ENCODE measurements around the gene AFP.

Gene AFP

GRCh38 chr4:73415807-73416238 is 20.2 kb upstream of the AFP start:
- DNase-seq: no peak

- DNase-seq: no peak
Observed at GRCh38 chr4:73416423-73417087, 19.5 kb upstream of the AFP start.

- no peak for DNase-seq
Observed at GRCh38 chr4:73417342-73417741, 18.7 kb upstream of the AFP start.

GRCh38 chr4:73417973-73418372 is 18.0 kb upstream of the AFP start:
- DNase-seq: no peak

GRCh38 chr4:73418677-73419076 is 17.3 kb upstream of the AFP start:
- no peak for DNase-seq

GRCh38 chr4:73419106-73420038 is 16.6 kb upstream of the AFP start:
- DNase-seq: no peak

GRCh38 chr4:73420615-73421014 is 15.4 kb upstream of the AFP start:
- no peak for DNase-seq

- no peak for DNase-seq
Observed at GRCh38 chr4:73421708-73422457, 14.1 kb upstream of the AFP start.

GRCh38 chr4:73422458-73422752 is 13.6 kb upstream of the AFP start:
- DNase-seq: no peak

GRCh38 chr4:73423184-73423583 is 12.8 kb upstream of the AFP start:
- no peak for DNase-seq

- no peak for DNase-seq
Observed at GRCh38 chr4:73426666-73427065, 9.4 kb upstream of the AFP start.

- no peak for DNase-seq
Observed at GRCh38 chr4:73429118-73429517, 6.9 kb upstream of the AFP start.

GRCh38 chr4:73429826-73430587 is 6.0 kb upstream of the AFP start:
- no peak for DNase-seq

GRCh38 chr4:73431813-73432168 is 4.2 kb upstream of the AFP start:
- DNase-seq: no peak

GRCh38 chr4:73432169-73433000 is 3.6 kb upstream of the AFP start:
- no peak for DNase-seq

GRCh38 chr4:73433140-73433539 is 2.9 kb upstream of the AFP start:
- DNase-seq: no peak

GRCh38 chr4:73434311-73434710 is 1.7 kb upstream of the AFP start:
- no peak for DNase-seq

- no peak for DNase-seq
Observed at GRCh38 chr4:73436674-73437557, 895 bp downstream of the AFP start.

- DNase-seq: no peak
Observed at GRCh38 chr4:73437558-73437956, 1.5 kb downstream of the AFP start.

GRCh38 chr4:73438048-73438447 is 2.0 kb downstream of the AFP start:
- DNase-seq: no peak

- DNase-seq: no peak
Observed at GRCh38 chr4:73438582-73439215, 2.7 kb downstream of the AFP start.
